HEK293 (cell line): ENCODE measurements around the gene CAT.

ENCODE experiments used
- BCL11A ChIP-seq: fragments of 450-650 bp; formaldehyde crosslinking; IDR thresholded peaks from 2 replicates; pipeline ENCODE4 v1.5.1; 2016; ENCODE audit warnings: low read depth, missing biosample characterization, missing genetic modification characterization
- ZBTB21 ChIP-seq: fragments of 450-650 bp; formaldehyde crosslinking; IDR thresholded peaks from 2 replicates; pipeline ENCODE4 v1.5.1; 2017; ENCODE audit warnings: missing biosample characterization, missing genetic modification characterization
- ZNF585B ChIP-seq: fragments of 450-650 bp; formaldehyde crosslinking; IDR thresholded peaks from 2 replicates; pipeline ENCODE4 v1.5.1; 2016; ENCODE audit warnings: missing biosample characterization, missing genetic modification characterization
- ZNF654 ChIP-seq: fragments of 450-650 bp; formaldehyde crosslinking; IDR thresholded peaks from 2 replicates; pipeline ENCODE4 v1.5.1; 2016; ENCODE audit warnings: low read depth, missing biosample characterization, missing genetic modification characterization
- ZSCAN5A ChIP-seq: fragments of 450-650 bp; formaldehyde crosslinking; IDR thresholded peaks from 2 replicates; pipeline ENCODE4 v1.5.1; 2016; ENCODE audit warnings: missing biosample characterization, missing genetic modification characterization
- TF ChIP-seq, protein P1 (sequence below): fragments of 450-650 bp; formaldehyde crosslinking; IDR thresholded peaks from 2 replicates; pipeline ENCODE4 v1.5.1; 2016; ENCODE audit warnings: missing biosample characterization, missing genetic modification characterization

- TF ChIP-seq ZBTB21 (tag by site-specific recombination) (no peak), ZSCAN5A (no peak), ZNF654 (no peak), ZNF585B (no peak), BCL11A (tag by site-specific recombination) (no peak)
- TF ChIP-seq, protein P1, sequence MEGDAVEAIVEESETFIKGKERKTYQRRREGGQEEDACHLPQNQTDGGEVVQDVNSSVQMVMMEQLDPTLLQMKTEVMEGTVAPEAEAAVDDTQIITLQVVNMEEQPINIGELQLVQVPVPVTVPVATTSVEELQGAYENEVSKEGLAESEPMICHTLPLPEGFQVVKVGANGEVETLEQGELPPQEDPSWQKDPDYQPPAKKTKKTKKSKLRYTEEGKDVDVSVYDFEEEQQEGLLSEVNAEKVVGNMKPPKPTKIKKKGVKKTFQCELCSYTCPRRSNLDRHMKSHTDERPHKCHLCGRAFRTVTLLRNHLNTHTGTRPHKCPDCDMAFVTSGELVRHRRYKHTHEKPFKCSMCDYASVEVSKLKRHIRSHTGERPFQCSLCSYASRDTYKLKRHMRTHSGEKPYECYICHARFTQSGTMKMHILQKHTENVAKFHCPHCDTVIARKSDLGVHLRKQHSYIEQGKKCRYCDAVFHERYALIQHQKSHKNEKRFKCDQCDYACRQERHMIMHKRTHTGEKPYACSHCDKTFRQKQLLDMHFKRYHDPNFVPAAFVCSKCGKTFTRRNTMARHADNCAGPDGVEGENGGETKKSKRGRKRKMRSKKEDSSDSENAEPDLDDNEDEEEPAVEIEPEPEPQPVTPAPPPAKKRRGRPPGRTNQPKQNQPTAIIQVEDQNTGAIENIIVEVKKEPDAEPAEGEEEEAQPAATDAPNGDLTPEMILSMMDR (tag by site-specific recombination) = no peak
These were observed 81.0 kb downstream of the CAT start for GRCh38 chr11:34519595-34520235.
